Liver (tissue), 9 donors: ENCODE data around the gene EIF4ENIF1. TPM values are rescaled to one million over a fixed set of nuclear protein-coding genes. Genes with fewer than 3 reads are reported as not detected.
"Not testable (repeated sequence)": the region's sequence is repeated elsewhere in the genome, so short reads cannot be mapped to it uniquely, and the experiment has no call there.

Source experiments
- DNase-seq: peaks from one replicate; pipeline ENCODE4 v3.0.0-alpha.2; 2017; ENCODE audit warnings: low spot score
- H3K27ac ChIP-seq, 2 donors: one replicate each; pipeline ENCODE4 v1.7.0; 2013; ENCODE audit warnings: inconsistent platforms in 2 of 2, low read length in 2 of 2, control low read depth in 1 of 2, low read depth in 1 of 2, mild to moderate bottlenecking in 1 of 2
- H3K27me3 ChIP-seq, 4 donors: one replicate each; pipeline versions ENCODE4 v1.6.1 to v1.7.0; 2013; ENCODE audit warnings: low read length in 3 of 4, inconsistent platforms in 1 of 4, mild to moderate bottlenecking in 1 of 4, moderate library complexity in 1 of 4; ENCODE audit not compliant: control insufficient read depth in 4 of 4, insufficient read depth in 4 of 4
- H3K36me3 ChIP-seq, 4 donors: one replicate each; pipeline versions ENCODE4 v1.6.1 to v1.7.0; 2013; ENCODE audit warnings: low read length in 3 of 4, mild to moderate bottlenecking in 3 of 4, low read depth in 1 of 4, moderate library complexity in 1 of 4; ENCODE audit not compliant: control insufficient read depth in 4 of 4, insufficient read depth in 3 of 4
- H3K4me1 ChIP-seq, 4 donors: one replicate each; pipeline versions ENCODE4 v1.6.1 to v1.7.0; 2013; ENCODE audit warnings: low read length in 3 of 4, mild to moderate bottlenecking in 3 of 4, moderate library complexity in 1 of 4; ENCODE audit not compliant: control insufficient read depth in 4 of 4, insufficient read depth in 4 of 4
- H3K4me3 ChIP-seq, 3 donors: one replicate each; pipeline versions ENCODE4 v1.6.1 to v1.7.0; 2013; ENCODE audit warnings: low read length in 3 of 3, control low read depth in 1 of 3, low read depth in 1 of 3, mild to moderate bottlenecking in 1 of 3
- H3K9ac ChIP-seq, 2 donors: one replicate each; pipeline ENCODE4 v1.7.0; 2013; ENCODE audit warnings: low read length in 2 of 2, mild to moderate bottlenecking in 2 of 2, moderate library complexity in 2 of 2, control low read depth in 1 of 2, low read depth in 1 of 2
- H3K9me3 ChIP-seq, 4 donors: one replicate each; pipeline versions ENCODE4 v1.6.1 to v1.7.0; 2013; ENCODE audit warnings: low read length in 3 of 4; ENCODE audit not compliant: control insufficient read depth in 4 of 4
- ATF3 ChIP-seq: IDR thresholded peaks from 2 replicates; pipeline ENCODE4 v1.6.1; 2016; ENCODE audit warnings: antibody characterized with exemption
- CTCF ChIP-seq: fragments of 150-350 bp; IDR thresholded peaks from 2 replicates; pipeline ENCODE4 v1.5.1; 2017; ENCODE audit warnings: improper control_type of control experiment, low read depth, low read length; ENCODE audit not compliant: missing input control
- EGR1 ChIP-seq, 2 donors: IDR thresholded peaks; 2 replicates each; pipeline ENCODE4 v1.6.1; 2016 to 2018; ENCODE audit warnings: antibody characterized with exemption in 2 of 2, low read depth in 2 of 2
- FOXA1 ChIP-seq: IDR thresholded peaks from 2 replicates; pipeline ENCODE4 v1.6.1; 2016; ENCODE audit warnings: antibody characterized with exemption
- FOXA2 ChIP-seq: IDR thresholded peaks from 2 replicates; pipeline ENCODE4 v1.6.1; 2016; ENCODE audit warnings: antibody characterized with exemption
- GABPA ChIP-seq, 2 donors: IDR thresholded peaks in 1 of 2; conservative IDR thresholded peaks in 1 of 2; 2 replicates each; pipeline ENCODE4 v1.6.1; 2016; ENCODE audit warnings: antibody characterized with exemption in 2 of 2, mild to moderate bottlenecking in 1 of 2, moderate library complexity in 1 of 2
- HNF4A ChIP-seq, 2 donors: conservative IDR thresholded peaks; 2 replicates each; pipeline ENCODE4 v1.6.1; 2016; ENCODE audit warnings: antibody characterized with exemption in 2 of 2, mild to moderate bottlenecking in 2 of 2
- HNF4G ChIP-seq: IDR thresholded peaks from 2 replicates; pipeline ENCODE4 v1.6.1; 2016; ENCODE audit warnings: antibody characterized with exemption
- JUND ChIP-seq, 2 donors: IDR thresholded peaks; 2 replicates each; pipeline ENCODE4 v1.6.1; 2016; ENCODE audit warnings: antibody characterized with exemption in 2 of 2
- NR2F2 ChIP-seq: IDR thresholded peaks from 2 replicates; pipeline ENCODE4 v1.6.1; 2016; ENCODE audit warnings: antibody characterized with exemption
- RAD21 ChIP-seq, 2 donors: IDR thresholded peaks; 2 replicates each; pipeline ENCODE4 v1.6.1; 2016; ENCODE audit warnings: antibody characterized with exemption in 2 of 2, mild to moderate bottlenecking in 2 of 2
- REST ChIP-seq: IDR thresholded peaks from 2 replicates; pipeline ENCODE4 v1.6.1; 2016; ENCODE audit warnings: antibody characterized with exemption, mild to moderate bottlenecking
- RXRA ChIP-seq, 2 donors: IDR thresholded peaks; 2 replicates each; pipeline ENCODE4 v1.6.1; 2017 to 2018; ENCODE audit warnings: antibody characterized with exemption in 2 of 2, mild to moderate bottlenecking in 1 of 2
- SP1 ChIP-seq: IDR thresholded peaks from 2 replicates; pipeline ENCODE4 v1.6.1; 2018; ENCODE audit warnings: antibody characterized with exemption, mild to moderate bottlenecking
- TAF1 ChIP-seq: conservative IDR thresholded peaks from 2 replicates; pipeline ENCODE4 v1.6.1; 2016; ENCODE audit warnings: antibody characterized with exemption, mild to moderate bottlenecking
- YY1 ChIP-seq: IDR thresholded peaks from 2 replicates; pipeline ENCODE4 v1.6.1; 2016; ENCODE audit warnings: antibody characterized with exemption, mild to moderate bottlenecking
- ZBTB33 ChIP-seq: IDR thresholded peaks from 2 replicates; pipeline ENCODE4 v1.6.1; 2016; ENCODE audit warnings: antibody characterized with exemption
- WGBS: extraction: QIAGEN DNeasy Blood & Tissue Kit; methylation state at CpG from one replicate; pipeline ENCODE4 v1.1.7; 2013; 5-methylcytosine and 5-hydroxymethylcytosine counted together
- polyA plus RNA-seq, 2 donors: library from polyadenylated mRNA; stranded (reverse) in 1 of 2; unstranded in 1 of 2; fragments of 200-250 nt in 1 of 2; fragments of >200 nt in 1 of 2; fragmentation: Nextera tagmentation in 1 of 2; extraction: Ambion mirVana in 1 of 2; gene quantifications; one replicate each; pipeline versions ENCODE4 v1.2.1 to v1.2.3, GENCODE V29; 2013 to 2015
- total RNA-seq, 2 donors: library from RNA; depleted of rRNA; stranded (reverse); fragments of >200 nt; gene quantifications; one replicate each; pipeline ENCODE4 v1.2.3, GENCODE V29; 2014
- donor health status: healthy.
- donor health status: healthy.
- donor health status: healthy.
- donor health status: healthy.
- donor health status: healthy.

The EIF4ENIF1 gene
- total and polyA plus RNA-seq, 4 donors = 4.6 to 7.1 (median 6.0) TPM

GRCh38 chr22:31402350-31402749 is 87.3 kb downstream of the EIF4ENIF1 start:
- not testable (repeated sequence) for H3K27me3 ChIP-seq, H3K4me3 ChIP-seq, H3K9ac ChIP-seq, H3K9me3 ChIP-seq, H3K27ac ChIP-seq, DNase-seq
- H3K4me1 ChIP-seq = peaks cover 3 to 26% (median 20%) of the 10 kb centered on the region in 4 donors
- peaks cover 5 to 23% (median 16%) of the 10 kb centered on the region in 4 donors for H3K36me3 ChIP-seq
- 95% methylated on average over 2 of the region's 2 CpGs for WGBS

GRCh38 chr22:31400023-31400397 is 89.6 kb downstream of the EIF4ENIF1 start:
- TF ChIP-seq CTCF (no peak), HNF4A (conservative IDR thresholded peaks at IDR 0.05) (peak in 1 of 2 donors; percentile 13)
- WGBS = 2% methylated on average over 11 of the region's 11 CpGs

GRCh38 chr22:31399211-31400022 is 90.2 kb downstream of the EIF4ENIF1 start, which contains the start of gene DRG1:
DRG1 (plus strand) TSS chr22:31399604; CDS start chr22:31399684, 80 bp downstream.
- peak within 1 kb of the TSS; percentile 74 to 85 for H3K27ac ChIP-seq
- peaks cover 2 to 14% (median 12%) of the 10 kb centered on the region in 4 donors for H3K36me3 ChIP-seq
- WGBS = under 1% methylated on average over 72 of the region's 72 CpGs
- DNase-seq = peak; percentile 96
- H3K4me3 ChIP-seq = peak within 1 kb of the TSS; percentile 83 to 96 (median 91)
- H3K4me1 ChIP-seq = peaks cover 3 to 26% (median 20%) of the 10 kb centered on the region in 4 donors
- H3K27me3 ChIP-seq = no peaks in the 10 kb centered on the region
- peak within 1 kb of the TSS; percentile 87 to 100 for H3K9ac ChIP-seq
- H3K9me3 ChIP-seq = no peaks in the 10 kb centered on the region
- TF ChIP-seq ATF3 = no peak
- TF ChIP-seq HNF4A (conservative IDR thresholded peaks at IDR 0.05) = no peak
- no peak for TF ChIP-seq FOXA1
- no peak for TF ChIP-seq JUND (IDR thresholded peaks at IDR 0.05)
- TF ChIP-seq CTCF = no peak
- no peak for TF ChIP-seq FOXA2
- TF ChIP-seq EGR1 (IDR thresholded peaks at IDR 0.05; ENCODE audit: low read depth in 2 of 2) = no peak
- TF ChIP-seq TAF1 = no peak
- no peak for TF ChIP-seq GABPA (IDR thresholded peaks at IDR 0.05 in 1 of 2, conservative IDR thresholded peaks at IDR 0.05 in 1 of 2)
- TF ChIP-seq YY1 = peak; percentile 49
- TF ChIP-seq SP1 = peak; percentile 59
- peak; percentile 46 to 53 for TF ChIP-seq RAD21 (IDR thresholded peaks at IDR 0.05)
- peak; percentile 67 for TF ChIP-seq NR2F2
- TF ChIP-seq HNF4G = no peak
- TF ChIP-seq REST = no peak
- TF ChIP-seq ZBTB33 = peak; percentile 99
- peak; percentile 75 to 82 for TF ChIP-seq RXRA (IDR thresholded peaks at IDR 0.05)

More at GRCh38 chr22:31400023-31400397, 89.6 kb downstream of the EIF4ENIF1 start:
- H3K9me3 ChIP-seq = no peaks in the 10 kb centered on the region
- peaks cover 5 to 14% (median 12%) of the 10 kb centered on the region in 4 donors for H3K36me3 ChIP-seq
- no peak for DNase-seq
- H3K27ac ChIP-seq = peak overlapping the region; percentile 74 to 85
- peak overlapping the region; percentile 83 to 96 (median 91) for H3K4me3 ChIP-seq
- H3K9ac ChIP-seq = peak overlapping the region; percentile 87 to 100
- H3K4me1 ChIP-seq = peaks cover 3 to 26% (median 20%) of the 10 kb centered on the region in 4 donors
- H3K27me3 ChIP-seq = no peaks in the 10 kb centered on the region
